GM19099 (cell line): Measurements from ENCODE around the gene TRIM75.

Experiments used
- POLR2A ChIP-seq: IDR thresholded peaks from 3 replicates; pipeline ENCODE4 v1.6.1; 2011; ENCODE audit warnings: low read depth; ENCODE audit not compliant: insufficient read length; ENCODE audit errors: extremely low read depth

The TRIM75 gene

GRCh38 chr4:165058666-165059065 is 5.0 kb downstream of the TRIM75 start:
- TF ChIP-seq POLR2A = no peak

- no peak for TF ChIP-seq POLR2A
These were observed 5.7 kb downstream of the TRIM75 start for GRCh38 chr4:165059386-165059785.

GRCh38 chr4:165060938-165061337 is 7.3 kb downstream of the TRIM75 start:
- no peak for TF ChIP-seq POLR2A

GRCh38 chr4:165070560-165070959 is 16.9 kb downstream of the TRIM75 start:
- TF ChIP-seq POLR2A = no peak

GRCh38 chr4:165077034-165077578 is 23.4 kb downstream of the TRIM75 start:
- no peak for TF ChIP-seq POLR2A

- TF ChIP-seq POLR2A = no peak
These were observed 25.8 kb downstream of the TRIM75 start for GRCh38 chr4:165079476-165079875.

- no peak for TF ChIP-seq POLR2A
These were observed 32.3 kb downstream of the TRIM75 start for GRCh38 chr4:165085946-165086345.

GRCh38 chr4:165088366-165088765 is 34.7 kb downstream of the TRIM75 start:
- no peak for TF ChIP-seq POLR2A

GRCh38 chr4:165094873-165095272 is 41.2 kb downstream of the TRIM75 start:
- TF ChIP-seq POLR2A = no peak

GRCh38 chr4:165095291-165095690 is 41.6 kb downstream of the TRIM75 start:
- TF ChIP-seq POLR2A = no peak

GRCh38 chr4:165096776-165097175 is 43.1 kb downstream of the TRIM75 start:
- no peak for TF ChIP-seq POLR2A

GRCh38 chr4:165101641-165102040 is 48.0 kb downstream of the TRIM75 start:
- no peak for TF ChIP-seq POLR2A

GRCh38 chr4:165106518-165106917 is 52.9 kb downstream of the TRIM75 start:
- no peak for TF ChIP-seq POLR2A
